ENCODE data around the gene APC2. TPM values are rescaled to one million over a fixed set of nuclear protein-coding genes. Genes with fewer than 3 reads are reported as not detected.

The APC2 gene
- total RNA-seq, 2 donors from 2014 or later: 0.38 to 0.57 TPM

GRCh38 chr19:1502433-1503088 lies 52.6 kb downstream of the APC2 start:
- Mint-ChIP-seq H3K9me3 (peaks cover 24% of the 10 kb centered on the region), H3K4me1 (no peaks in the 10 kb centered on the region), H3K27me3 (ENCODE audit: insufficient read depth) (peaks cover 40% of the 10 kb centered on the region), H3K36me3 (ENCODE audit: low read depth) (peaks cover 5% of the 10 kb centered on the region), H3K27ac (no peak overlapping the region), H3K4me3 (no peak overlapping the region)
- DNase-seq: no peak
- H3K4me1 ChIP-seq (ENCODE audit: control insufficient read depth, insufficient read depth, low read length): no peaks in the 10 kb centered on the region
- H3K9ac ChIP-seq (ENCODE audit: extremely low read depth, low read length, poor library complexity, severe bottlenecking): no peak overlapping the region
- WGBS, 2 experiments (ENCODE audit: insufficient coverage in 1 of 2, insufficient read length in 1 of 2): 84 to 89% methylated on average over 13 of the region's 14 CpGs
- H3K27ac ChIP-seq (ENCODE audit: low read depth, low read length): no peak overlapping the region
- peaks cover 8% of the 10 kb centered on the region for H3K9me3 ChIP-seq (ENCODE audit: control insufficient read depth, low read length)
- no peaks in the 10 kb centered on the region for H3K36me3 ChIP-seq (ENCODE audit: control insufficient read depth, insufficient read depth, low read length)
- peaks cover 16% of the 10 kb centered on the region for H3K27me3 ChIP-seq (ENCODE audit: control insufficient read depth, insufficient read depth, low read length, poor library complexity, severe bottlenecking)
- H3K4me3 ChIP-seq (ENCODE audit: low read length): no peak overlapping the region
- no peak for TF ChIP-seq CTCF (conservative IDR thresholded peaks at IDR 0.05)

GRCh38 chr19:1503089-1503924 lies 53.4 kb downstream of the APC2 start:
- H3K27me3 ChIP-seq (ENCODE audit: control insufficient read depth, insufficient read depth, low read length, poor library complexity, severe bottlenecking): peaks cover 16% of the 10 kb centered on the region
- H3K4me3 ChIP-seq (ENCODE audit: low read length): no peak overlapping the region
- Mint-ChIP-seq H3K4me1 (no peaks in the 10 kb centered on the region), H3K9me3 (peaks cover 24% of the 10 kb centered on the region), H3K4me3 (no peak overlapping the region), H3K27me3 (ENCODE audit: insufficient read depth) (peaks cover 41% of the 10 kb centered on the region), H3K36me3 (ENCODE audit: low read depth) (peaks cover 5% of the 10 kb centered on the region), H3K27ac (no peak overlapping the region)
- peak; percentile 92 for TF ChIP-seq CTCF (conservative IDR thresholded peaks at IDR 0.05)
- DNase-seq: peak; percentile 91
- H3K9ac ChIP-seq (ENCODE audit: extremely low read depth, low read length, poor library complexity, severe bottlenecking): no peak overlapping the region
- no peak overlapping the region for H3K27ac ChIP-seq (ENCODE audit: low read depth, low read length)
- no peaks in the 10 kb centered on the region for H3K4me1 ChIP-seq (ENCODE audit: control insufficient read depth, insufficient read depth, low read length)
- 21 to 32% methylated on average over 27 to 49 of the region's 49 CpGs for WGBS, 2 experiments (ENCODE audit: insufficient coverage in 1 of 2, insufficient read length in 1 of 2)
- no peaks in the 10 kb centered on the region for H3K36me3 ChIP-seq (ENCODE audit: control insufficient read depth, insufficient read depth, low read length)
- peaks cover 8% of the 10 kb centered on the region for H3K9me3 ChIP-seq (ENCODE audit: control insufficient read depth, low read length)

GRCh38 chr19:1503925-1504773 lies 54.2 kb downstream of the APC2 start:
- no peak for DNase-seq
- H3K27me3 Mint-ChIP-seq (ENCODE audit: insufficient read depth): peaks cover 46% of the 10 kb centered on the region

More at GRCh38 chr19:1503925-1504773, 54.2 kb downstream of the APC2 start:
- Histone ChIP-seq H3K9ac (ENCODE audit: extremely low read depth, low read length, poor library complexity, severe bottlenecking) (no peak overlapping the region), H3K9me3 (ENCODE audit: control insufficient read depth, low read length) (peaks cover 8% of the 10 kb centered on the region), H3K4me3 (ENCODE audit: low read length) (no peak overlapping the region), H3K27ac (ENCODE audit: low read depth, low read length) (no peak overlapping the region), H3K4me1 (ENCODE audit: control insufficient read depth, insufficient read depth, low read length) (no peaks in the 10 kb centered on the region), H3K36me3 (ENCODE audit: control insufficient read depth, insufficient read depth, low read length) (no peaks in the 10 kb centered on the region), H3K27me3 (ENCODE audit: control insufficient read depth, insufficient read depth, low read length, poor library complexity, severe bottlenecking) (peaks cover 16% of the 10 kb centered on the region)
- Mint-ChIP-seq H3K4me3 (no peak overlapping the region), H3K27ac (no peak overlapping the region), H3K9me3 (peaks cover 22% of the 10 kb centered on the region), H3K4me1 (no peaks in the 10 kb centered on the region), H3K36me3 (ENCODE audit: low read depth) (peaks cover 5% of the 10 kb centered on the region)
- WGBS, 2 experiments (ENCODE audit: insufficient coverage in 1 of 2, insufficient read length in 1 of 2): 74 to 76% methylated on average over 10 to 23 of the region's 23 CpGs
- TF ChIP-seq CTCF (conservative IDR thresholded peaks at IDR 0.05): no peak

All from endodermal cell (in vitro differentiated cells).